ENCODE data around the gene CAVIN4.

The CAVIN4 gene

DNA sequence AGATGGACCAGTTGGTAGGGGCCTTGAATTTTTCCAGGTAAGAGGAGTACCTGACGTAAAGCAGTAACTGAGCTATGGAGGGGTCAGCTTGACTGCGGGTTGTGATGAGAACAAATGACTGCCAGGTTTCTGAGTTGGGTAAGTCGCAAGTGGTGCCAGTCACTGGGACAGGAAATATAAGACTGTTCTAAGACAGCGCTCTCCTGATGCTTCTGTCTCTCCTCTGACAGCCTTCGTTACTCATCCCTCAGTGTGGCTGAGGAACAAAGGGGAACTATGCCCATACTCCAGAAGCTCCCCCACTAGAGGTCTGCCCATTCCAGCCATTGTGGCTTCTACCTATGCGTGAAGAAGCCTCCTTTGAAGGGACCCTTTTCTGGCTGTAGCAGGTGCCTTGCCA, 13.3 kb downstream of the CAVIN4 start:
- no peak for DNase-seq

GRCh38 chr9:100591639-100592412, 13.9 kb downstream of the CAVIN4 start:
- DNase-seq, result no peak

DNA sequence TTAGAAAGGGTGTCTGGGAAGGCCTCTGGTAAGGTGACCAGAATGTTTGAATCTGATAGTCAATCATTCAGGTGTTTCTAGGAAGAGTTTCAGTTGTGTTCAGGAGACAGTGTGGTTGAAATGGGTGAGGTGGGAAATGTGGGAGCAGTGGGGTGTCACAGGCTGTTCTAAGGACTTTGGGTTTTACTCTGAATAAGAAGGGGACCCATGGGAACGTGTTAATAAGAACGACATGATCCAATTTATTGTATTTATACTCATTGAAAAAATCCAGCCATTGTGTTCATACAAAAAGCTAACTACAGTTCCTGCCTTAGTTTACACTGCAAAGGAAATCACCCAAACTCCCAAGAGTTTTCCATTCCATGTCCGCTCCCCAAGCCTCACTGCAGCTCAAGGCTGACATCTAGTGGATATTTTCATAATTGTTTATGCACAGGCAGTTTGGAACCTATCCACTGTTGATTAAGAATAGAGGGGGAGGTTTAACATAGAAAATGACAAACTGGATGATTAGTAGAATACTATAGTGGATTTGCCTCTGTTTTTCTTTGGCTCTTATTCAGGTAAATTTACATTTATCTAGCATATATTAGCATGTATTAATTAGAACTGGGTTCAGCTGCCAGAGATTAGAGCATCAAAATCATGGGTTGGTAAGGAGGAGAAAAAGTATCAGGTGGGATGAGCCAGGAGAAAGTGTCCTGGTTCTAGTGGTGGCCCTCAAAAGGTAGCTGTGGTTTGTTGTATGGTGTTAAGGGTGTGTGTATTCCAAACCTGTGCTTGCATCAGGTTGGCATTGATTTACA, 17.7 kb downstream of the CAVIN4 start:
- DNase-seq, result peak; percentile 29

- DNase-seq, result no peak
Measured at GRCh38 chr9:100597236-100597635, 19.4 kb downstream of the CAVIN4 start.

DNA sequence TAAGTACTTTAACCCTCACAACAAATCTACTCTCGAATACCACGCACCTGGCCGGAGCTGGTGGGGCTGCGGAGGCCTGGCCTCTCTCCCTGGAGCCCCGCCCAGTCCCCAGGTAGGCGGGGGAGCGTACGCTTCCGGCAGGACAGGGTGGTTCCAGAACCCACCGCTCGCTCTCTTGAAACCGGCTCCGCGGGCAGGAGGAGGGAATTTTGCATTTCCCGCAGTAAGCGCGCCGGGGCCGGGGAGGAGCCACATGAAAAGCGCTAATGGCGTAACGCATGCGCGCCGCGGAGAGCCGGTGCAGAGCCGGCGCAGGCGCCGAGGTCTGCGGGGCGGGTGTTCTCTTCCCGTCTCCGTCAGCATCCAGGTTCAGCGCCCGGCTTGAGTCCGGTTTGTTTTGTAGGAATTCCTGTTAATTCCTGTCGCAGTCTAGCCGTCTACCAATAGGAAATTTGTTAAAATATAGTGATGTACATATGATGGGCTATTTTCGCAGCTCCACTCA, 20.8 kb downstream of the CAVIN4 start:
- DNase-seq, result peak; percentile 53

GRCh38 chr9:100600521-100601079, 22.7 kb downstream of the CAVIN4 start:
- no peak for DNase-seq

- DNase-seq, result peak; percentile 60
Measured at GRCh38 chr9:100601216-100601615, 23.3 kb downstream of the CAVIN4 start.

GRCh38 chr9:100602342-100602801, 24.5 kb downstream of the CAVIN4 start:
- DNase-seq, result peak; percentile 15

GRCh38 chr9:100605405-100605804, 27.5 kb downstream of the CAVIN4 start:
- no peak for DNase-seq

DNA sequence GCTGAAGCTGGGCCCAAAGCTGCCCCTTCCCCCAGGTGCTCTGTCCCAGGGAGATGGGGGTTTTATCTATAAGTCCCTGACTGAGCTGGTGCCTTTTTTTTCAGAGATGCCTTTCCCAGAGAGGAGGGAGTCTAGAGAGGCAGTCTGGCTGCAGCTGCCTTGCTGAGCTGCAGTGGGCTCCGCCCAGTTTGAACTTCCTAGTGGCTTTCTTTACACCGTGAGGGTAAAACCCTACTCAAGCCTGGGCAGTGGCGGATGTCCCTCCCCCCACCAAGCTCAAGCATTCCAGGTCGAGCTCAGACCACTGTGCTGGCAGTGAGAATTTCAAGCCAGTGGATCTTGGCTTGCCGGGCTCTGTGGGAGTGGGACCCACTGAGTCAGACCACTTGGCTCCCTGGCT, 41.3 kb downstream of the CAVIN4 start:
- no peak for DNase-seq

- DNase-seq, result peak; percentile 41
Measured at GRCh38 chr9:100619665-100620064, 41.8 kb downstream of the CAVIN4 start.

- no peak for DNase-seq
Measured at GRCh38 chr9:100623969-100624368, 46.1 kb downstream of the CAVIN4 start.

DNA sequence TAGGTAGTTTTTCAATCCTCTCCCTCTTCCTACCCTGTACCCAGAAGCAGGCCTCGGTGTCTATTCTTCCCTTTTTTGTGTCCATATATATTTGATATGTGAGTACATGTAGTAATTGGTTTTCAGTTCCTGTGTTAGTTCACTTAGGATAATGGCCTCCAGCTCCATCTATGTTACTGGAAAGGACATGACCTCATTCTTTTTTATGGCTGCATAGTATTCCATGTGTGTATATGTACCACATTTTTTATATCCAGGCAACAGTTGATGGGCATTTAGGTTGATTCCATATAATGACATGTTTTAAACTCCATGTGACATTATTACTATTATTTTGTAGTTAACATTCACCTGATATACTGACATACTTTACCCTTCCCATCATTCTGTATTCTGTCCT, 49.1 kb downstream of the CAVIN4 start:
- DNase-seq, result no peak

- no peak for DNase-seq
Measured at GRCh38 chr9:100637787-100638186, 59.9 kb downstream of the CAVIN4 start.

Data from MV-4-11 (cell line).